Vagina (tissue), 2 donors: ENCODE data around the gene AMER3.

Experiments used
- CTCF ChIP-seq, 3 experiments: fragments of 450-650 bp in 2 of 3; fragments of 200-600 bp in 1 of 3; sonication (generic) in 1 of 3; IDR thresholded peaks; one replicate each; pipeline ENCODE4 v1.5.1; 2017 to 2019; ENCODE audit warnings: antibody characterized with exemption in 3 of 3, mild to moderate bottlenecking in 2 of 3, moderate library complexity in 2 of 3
- POLR2AphosphoS5 ChIP-seq, 2 donors: sonication (generic); formaldehyde crosslinking; IDR thresholded peaks; one replicate each; pipeline ENCODE4 v1.9.0; 2017; ENCODE audit warnings: antibody characterized with exemption in 2 of 2, mild to moderate bottlenecking in 2 of 2, low read depth in 1 of 2; ENCODE audit not compliant: insufficient read depth in 1 of 2

GRCh38 chr2:130726614-130727180, 28.6 kb upstream of the AMER3 start:
- TF ChIP-seq POLR2AphosphoS5 (IDR thresholded peaks at IDR 0.05; ENCODE audit: insufficient read depth in 1 of 2, low read depth in 1 of 2) (no peak), CTCF (IDR thresholded peaks at IDR 0.05) (no peak)
